HepG2 (cell line): Measurements from ENCODE around the gene PPP1R9A.

ENCODE experiments used
- TARDBP ChIP-seq: sonication (generic); formaldehyde crosslinking; IDR thresholded peaks from 2 replicates; pipeline ENCODE4 v1.8.0; 2022; ENCODE audit warnings: mild to moderate bottlenecking, missing genetic modification reagents
- ZNF607 ChIP-seq: sonication (generic); formaldehyde crosslinking; IDR thresholded peaks from 2 replicates; pipeline ENCODE4 v1.5.1; 2020; ENCODE audit warnings: missing genetic modification reagents, mild to moderate bottlenecking, borderline replicate concordance

DNA sequence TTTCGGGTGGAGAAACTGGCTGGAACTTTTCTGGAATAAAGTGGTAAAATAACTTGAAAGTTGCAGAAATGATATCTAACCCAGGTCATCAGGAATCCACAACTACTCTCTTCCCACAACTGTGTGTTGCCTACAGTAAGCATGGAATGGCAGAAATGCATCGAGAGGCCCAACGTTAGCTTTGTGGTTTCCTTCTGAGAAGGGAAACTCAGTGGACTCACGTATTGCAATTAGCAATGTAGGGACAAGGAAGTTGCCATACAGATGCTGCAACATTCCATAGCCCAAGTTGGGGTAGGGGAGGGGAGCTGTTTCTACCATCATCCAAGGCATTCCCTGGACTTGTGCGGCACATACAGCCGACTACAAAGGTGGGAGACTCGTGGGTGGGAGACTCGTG lies 415.0 kb downstream of the PPP1R9A start:
- TF ChIP-seq ZNF607 (CRISPR knock-in tag), result no peak
- TF ChIP-seq TARDBP (CRISPR knock-in tag), result no peak
